BLaER1 treated with 17β-estradiol and CSF1 and Interleukin-3, amounts not matched to agents 10 nM and 100 nM (cell line): ENCODE measurements around the gene HIVEP1.

Source experiments
- H3K27ac ChIP-seq, 11 experiments: shearing (Covaris generic); formaldehyde crosslinking; 2 replicates each; pipeline ENCODE4 v1.8.1; 2022
- H3K27me3 ChIP-seq, 11 experiments: shearing (Covaris generic); formaldehyde crosslinking; 2 replicates each; pipeline ENCODE4 v1.8.1; 2022
- H3K36me3 ChIP-seq, 11 experiments: shearing (Covaris generic); formaldehyde crosslinking; 2 replicates each; pipeline ENCODE4 v1.8.1; 2022
- H3K4me1 ChIP-seq, 10 experiments: shearing (Covaris generic); formaldehyde crosslinking; 2 replicates each; pipeline ENCODE4 v1.8.1; 2022
- H3K4me2 ChIP-seq, 11 experiments: shearing (Covaris generic); formaldehyde crosslinking; 2 replicates each; pipeline ENCODE4 v1.8.1; 2022
- H3K4me3 ChIP-seq, 10 experiments: shearing (Covaris generic); formaldehyde crosslinking; 2 replicates each; pipeline ENCODE4 v1.8.1; 2022
- H3K9ac ChIP-seq, 11 experiments: shearing (Covaris generic); formaldehyde crosslinking; 2 replicates each; pipeline ENCODE4 v1.8.1; 2022
- H3K9me3 ChIP-seq, 11 experiments: shearing (Covaris generic); formaldehyde crosslinking; replicated peaks in 1 of 11; 2 replicates each; pipeline ENCODE4 v1.8.1; 2022
- H4K20me1 ChIP-seq, 11 experiments: shearing (Covaris generic); formaldehyde crosslinking; 2 replicates each; pipeline ENCODE4 v1.8.1; 2022
- Cebpa-rat ChIP-seq, 11 experiments: shearing (Covaris generic); IDR thresholded peaks; 2 replicates each; pipeline ENCODE4 v1.8.1; 2022

Gene HIVEP1

DNA sequence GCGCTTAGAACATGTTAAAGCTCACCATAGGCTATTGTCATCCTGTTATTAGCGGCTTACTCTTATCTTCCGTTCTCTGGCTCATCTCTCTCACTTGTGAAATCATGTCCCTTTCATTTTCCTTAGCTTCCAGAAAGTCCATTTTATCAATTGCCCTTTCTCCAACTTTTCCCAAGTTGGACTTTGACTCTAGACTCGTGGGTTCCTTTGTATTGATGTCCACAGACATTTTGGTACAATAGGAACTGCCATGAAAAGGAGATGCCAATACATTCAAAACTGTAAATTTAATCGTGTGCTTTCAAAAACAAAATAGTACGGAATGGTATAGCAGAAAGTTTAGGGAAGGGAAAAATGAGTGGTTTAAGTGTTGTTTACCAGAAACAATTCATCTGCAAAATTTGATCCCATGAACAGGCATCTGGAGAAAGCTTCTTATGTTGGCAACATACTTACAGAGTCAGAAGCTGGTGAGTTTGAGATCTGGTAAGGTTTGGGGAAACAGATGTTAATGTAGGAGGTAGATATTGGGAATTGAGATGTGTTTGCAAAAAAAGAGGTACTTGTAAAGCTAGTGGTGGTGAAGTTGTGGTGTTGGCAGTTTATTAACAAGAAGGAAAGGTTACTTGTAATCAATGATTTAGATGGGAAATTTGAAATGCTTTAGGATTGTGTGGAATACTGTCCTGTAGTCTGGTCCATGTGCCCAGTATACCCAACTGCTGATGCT lies 10.2 kb upstream of the HIVEP1 start:
- Histone ChIP-seq H3K4me3 (no peak overlapping the region), H3K9ac (no peak overlapping the region), H3K27me3 (no peaks in the 10 kb centered on the region), H3K9me3 (no peaks in the 10 kb centered on the region), H3K36me3 (no peaks in the 10 kb centered on the region), H4K20me1 (no peaks in the 10 kb centered on the region), H3K27ac (no peak overlapping the region), H3K4me2 (no peak overlapping the region), H3K4me1 (no peaks in the 10 kb centered on the region)
- TF ChIP-seq Cebpa-rat (IDR thresholded peaks at IDR 0.05) = no peak

DNA sequence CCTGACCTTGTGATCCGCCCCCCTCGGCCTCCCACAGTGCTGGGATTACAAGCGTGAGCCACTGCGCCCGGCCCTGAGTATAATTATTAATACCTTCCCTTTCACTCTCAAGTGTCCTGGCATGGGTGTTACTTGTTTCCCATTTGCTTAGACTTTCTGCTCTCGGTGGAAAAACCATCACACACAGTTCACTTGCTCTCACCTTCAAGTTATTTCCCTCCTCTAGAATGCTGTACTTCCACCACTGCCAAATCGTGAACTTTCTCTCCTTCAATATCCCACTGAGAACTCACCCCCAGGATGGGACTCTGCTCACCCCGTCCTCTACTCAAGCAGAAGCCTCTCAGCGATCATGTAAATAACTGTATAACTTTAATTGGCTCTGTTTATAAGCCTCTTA lies 4.6 kb upstream of the HIVEP1 start:
- no peak for TF ChIP-seq Cebpa-rat (IDR thresholded peaks at IDR 0.05)
- no peaks in the 10 kb centered on the region for H3K9me3 ChIP-seq
- no peaks in the 10 kb centered on the region for H3K27me3 ChIP-seq
- H3K27ac ChIP-seq = peak overlapping the region in 1 of 11 experiments; percentile 100; a peak in 1 of 22 replicates
- H3K4me1 ChIP-seq = peaks cover 19 to 24% (median 21%) of the 10 kb centered on the region in 10 experiments
- H3K4me2 ChIP-seq = peak overlapping the region in 6 of 11 experiments; percentile 88 to 99 (median 91); a peak in 6 of 22 replicates
- peak overlapping the region in 3 of 11 experiments; percentile 98 to 99 (median 99); a peak in 1 of 22 replicates for H3K9ac ChIP-seq
- no peaks in the 10 kb centered on the region for H3K36me3 ChIP-seq
- no peaks in the 10 kb centered on the region for H4K20me1 ChIP-seq
- no peak overlapping the region for H3K4me3 ChIP-seq

GRCh38 chr6:12007887-12008286 lies 4.2 kb upstream of the HIVEP1 start:
- peak overlapping the region in 10 of 11 experiments; percentile 96 to 100 (median 98); a peak in 20 of 22 replicates for H3K27ac ChIP-seq
- TF ChIP-seq Cebpa-rat (IDR thresholded peaks at IDR 0.05) = no peak

DNA sequence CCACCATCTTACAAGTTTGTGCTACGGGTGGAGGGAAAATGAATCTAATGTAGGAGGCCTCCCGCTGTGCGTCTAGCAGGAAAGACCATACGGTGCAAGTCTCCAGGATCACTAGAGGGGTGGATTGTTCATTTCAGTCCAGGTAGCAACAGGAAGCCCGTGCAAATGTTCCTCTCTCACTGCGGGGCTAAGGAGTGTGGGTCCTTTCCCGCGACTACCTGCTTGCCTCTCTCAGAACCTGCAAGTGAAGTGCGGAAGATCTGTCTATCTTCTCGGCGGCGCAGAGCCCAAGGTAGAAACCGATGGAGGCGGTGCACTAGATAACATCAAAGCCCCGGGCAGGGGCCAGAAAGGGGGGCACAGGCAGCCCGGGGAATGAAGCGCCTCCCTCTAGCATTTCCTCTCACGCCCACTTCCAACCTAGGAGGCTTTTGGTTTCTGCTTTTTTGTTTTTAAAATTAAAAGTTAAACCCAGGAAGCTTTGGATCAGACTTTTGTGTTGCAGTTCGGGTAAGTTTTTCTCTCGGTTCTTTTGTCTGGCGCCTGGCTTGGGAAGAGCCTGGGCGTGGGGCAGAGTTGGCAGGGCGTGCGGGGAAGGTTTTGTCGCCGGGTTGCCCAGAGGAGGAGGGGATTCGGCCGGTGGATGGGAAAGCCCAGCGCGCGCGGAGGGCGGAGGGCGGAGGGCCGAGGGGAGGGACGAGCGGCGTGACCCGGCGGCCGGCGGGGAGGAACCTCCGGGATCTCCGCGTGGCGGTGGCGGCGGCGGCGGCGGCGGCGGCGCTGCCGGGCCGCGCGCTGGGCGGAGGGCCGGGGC lies 3.5 kb upstream of the HIVEP1 start:
- peaks cover 23 to 29% (median 26%) of the 10 kb centered on the region in 10 experiments for H3K4me1 ChIP-seq
- H3K4me3 ChIP-seq = peak overlapping the region; percentile 59 to 88 (median 78)
- no peak for TF ChIP-seq Cebpa-rat (IDR thresholded peaks at IDR 0.05)
- H4K20me1 ChIP-seq = peaks cover 0 to 7% (median 0%) of the 10 kb centered on the region in 11 experiments; a peak in 6 of 22 replicates
- H3K27me3 ChIP-seq = no peaks in the 10 kb centered on the region
- peak overlapping the region; percentile 96 to 100 (median 98) for H3K27ac ChIP-seq
- no peaks in the 10 kb centered on the region for H3K36me3 ChIP-seq
- no peaks in the 10 kb centered on the region for H3K9me3 ChIP-seq
- H3K4me2 ChIP-seq = peak overlapping the region; percentile 87 to 99 (median 92)
- peak overlapping the region; percentile 94 to 99 (median 97) for H3K9ac ChIP-seq

More at GRCh38 chr6:12007887-12008286, 4.2 kb upstream of the HIVEP1 start:
- Histone ChIP-seq H3K9me3 (no peaks in the 10 kb centered on the region), H3K9ac (peak overlapping the region; percentile 94 to 99 (median 97); a peak in 21 of 22 replicates), H3K4me1 (peaks cover 19 to 24% (median 21%) of the 10 kb centered on the region in 10 experiments), H3K4me2 (peak overlapping the region; percentile 87 to 99 (median 92)), H3K27me3 (no peaks in the 10 kb centered on the region), H3K36me3 (no peaks in the 10 kb centered on the region), H4K20me1 (peaks cover 0 to under 1% (median 0%) of the 10 kb centered on the region in 11 experiments; a peak in 4 of 22 replicates), H3K4me3 (peak overlapping the region in 9 of 10 experiments; percentile 59 to 88 (median 78); a peak in 17 of 20 replicates)

DNA sequence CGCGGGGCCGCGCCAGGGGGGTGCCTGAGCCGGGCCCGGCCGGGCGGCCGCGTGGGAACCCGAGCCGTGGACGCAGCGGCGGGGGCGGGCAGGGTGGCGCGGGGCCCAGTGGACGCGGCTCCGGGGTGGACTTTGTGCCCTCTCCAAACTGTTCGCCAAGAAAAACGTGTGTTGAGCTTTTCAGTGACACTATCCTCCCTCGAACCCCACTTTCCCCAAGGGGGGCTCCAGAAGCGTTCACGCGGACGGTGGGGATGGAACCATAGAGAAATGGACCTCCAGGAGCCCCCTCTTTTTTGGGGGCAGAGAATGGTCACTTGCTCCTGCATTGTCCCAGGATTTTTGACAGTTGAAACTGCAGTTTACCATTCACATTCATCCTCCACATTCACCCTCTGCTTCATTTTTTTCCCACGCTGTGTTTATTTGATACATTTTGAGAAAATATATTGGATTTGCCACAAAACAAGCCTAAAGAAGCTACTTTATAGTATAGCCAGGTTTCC lies 2.9 kb upstream of the HIVEP1 start:
- no peak for TF ChIP-seq Cebpa-rat (IDR thresholded peaks at IDR 0.05)
- Histone ChIP-seq H3K27ac (peak overlapping the region; percentile 96 to 100 (median 98)), H3K36me3 (no peaks in the 10 kb centered on the region)

GRCh38 chr6:12009876-12010634 lies 2.1 kb upstream of the HIVEP1 start:
- H3K9me3 ChIP-seq = no peaks in the 10 kb centered on the region
- TF ChIP-seq Cebpa-rat (IDR thresholded peaks at IDR 0.05) = no peak
- no peaks in the 10 kb centered on the region for H3K27me3 ChIP-seq
- H3K9ac ChIP-seq = peak overlapping the region; percentile 94 to 99 (median 97)
- peak overlapping the region; percentile 59 to 88 (median 78) for H3K4me3 ChIP-seq
- H3K4me2 ChIP-seq = peak overlapping the region; percentile 87 to 99 (median 92)
- peaks cover 27 to 40% (median 32%) of the 10 kb centered on the region in 10 experiments for H3K4me1 ChIP-seq
- peak overlapping the region; percentile 96 to 100 (median 98) for H3K27ac ChIP-seq
- peaks cover 0 to 17% (median 7%) of the 10 kb centered on the region in 11 experiments; a peak in 7 of 22 replicates for H4K20me1 ChIP-seq
- peaks cover 0 to 6% (median 0%) of the 10 kb centered on the region in 11 experiments; a peak in 2 of 22 replicates for H3K36me3 ChIP-seq

More for the DNA sequence above, 2.9 kb upstream of the HIVEP1 start:
- peaks cover 27 to 35% (median 31%) of the 10 kb centered on the region in 10 experiments for H3K4me1 ChIP-seq
- H3K4me2 ChIP-seq = peak overlapping the region; percentile 87 to 99 (median 92)
- H3K9ac ChIP-seq = peak overlapping the region; percentile 94 to 99 (median 97)
- H3K9me3 ChIP-seq = no peaks in the 10 kb centered on the region
- peaks cover 0 to 14% (median 5%) of the 10 kb centered on the region in 11 experiments; a peak in 7 of 22 replicates for H4K20me1 ChIP-seq
- peak overlapping the region; percentile 59 to 88 (median 78) for H3K4me3 ChIP-seq
- H3K27me3 ChIP-seq = no peaks in the 10 kb centered on the region

- H3K9ac ChIP-seq = peak overlapping the region; percentile 94 to 99 (median 97)
- H3K27me3 ChIP-seq = no peaks in the 10 kb centered on the region
- H3K36me3 ChIP-seq = peaks cover 0 to 13% (median 2%) of the 10 kb centered on the region in 11 experiments; a peak in 6 of 22 replicates
- no peaks in the 10 kb centered on the region for H3K9me3 ChIP-seq
- peak overlapping the region; percentile 87 to 99 (median 92) for H3K4me2 ChIP-seq
- peaks cover 27 to 44% (median 32%) of the 10 kb centered on the region in 10 experiments for H3K4me1 ChIP-seq
- H3K4me3 ChIP-seq = peak overlapping the region; percentile 59 to 88 (median 78)
- peak overlapping the region; percentile 96 to 100 (median 98) for H3K27ac ChIP-seq
- no peak for TF ChIP-seq Cebpa-rat (IDR thresholded peaks at IDR 0.05)
- H4K20me1 ChIP-seq = peaks cover 0 to 21% (median 8%) of the 10 kb centered on the region in 11 experiments; a peak in 7 of 22 replicates
Observed at GRCh38 chr6:12010635-12011275, 1.4 kb upstream of the HIVEP1 start.
